ENCODE measurements around the gene PEMT. TPM values are rescaled to one million over a fixed set of nuclear protein-coding genes. Genes with fewer than 3 reads are reported as not detected.

The PEMT gene
- total RNA-seq, 1 experiment from 2014 or later = 27.0 TPM

GRCh38 chr17:17497845-17498520 is 93.5 kb downstream of the PEMT start:
- H3K36me3 ChIP-seq (ENCODE audit: control insufficient read depth, insufficient read depth, low read length) = no peaks in the 10 kb centered on the region
- peaks cover 3% of the 10 kb centered on the region for H3K4me1 ChIP-seq (ENCODE audit: control insufficient read depth, insufficient read depth, low read length)
- no peak overlapping the region for H3K27ac ChIP-seq (ENCODE audit: low read length)
- ChIA-PET POLR2A (interaction anchor here (0.6 kb wide), 1 partner anchor 26 kb away, joined by 6 read pairs; no protein-coding TSS in a partner anchor), CTCF (interaction anchor here (1.1 to 2.1 kb wide), 5 partner anchors 70 to 183 kb away, joined by 3 to 12 read pairs (median 7); no protein-coding TSS in a partner anchor)
- H3K9me3 ChIP-seq (ENCODE audit: control insufficient read depth, insufficient read depth, low read depth, low read length) = no peaks in the 10 kb centered on the region
- BruUV-seq (replicated peaks) = no TSS peak
- TF ChIP-seq TCF7L2 (IDR thresholded peaks at IDR 0.05; ENCODE audit: low read depth, low read length) (no peak), POLR2AphosphoS5 (IDR thresholded peaks at IDR 0.05; ENCODE audit: low read depth, low read length) (no peak)
- H3K27me3 ChIP-seq (ENCODE audit: control insufficient read depth, insufficient read depth, low read length) = no peaks in the 10 kb centered on the region
- in situ Hi-C loops (cut with HindIII; ENCODE audit: low pct_unique_long_range_greater_than_20kb, low sequenced_read_pairs) = no loop called here
- H3K4me3 ChIP-seq (ENCODE audit: low read depth in 2 of 2, low read length in 2 of 2) = no peak overlapping the region
- no peak for DNase-seq (ENCODE audit: low read depth, low spot score)
- no peak for ATAC-seq
- intact Hi-C loops (cut with micrococcal nuclease; ENCODE audit: unreplicated experiment) = loop anchor here (2.0 to 5.0 kb wide), 3 partner anchors 69 to 144 kb away; no protein-coding TSS in a partner anchor

- Histone ChIP-seq H3K9me3 (ENCODE audit: control insufficient read depth, insufficient read depth, low read depth, low read length) (no peaks in the 10 kb centered on the region), H3K27ac (ENCODE audit: low read length) (no peak overlapping the region), H3K27me3 (ENCODE audit: control insufficient read depth, insufficient read depth, low read length) (no peaks in the 10 kb centered on the region), H3K4me1 (ENCODE audit: control insufficient read depth, insufficient read depth, low read length) (peaks cover 3% of the 10 kb centered on the region), H3K36me3 (ENCODE audit: control insufficient read depth, insufficient read depth, low read length) (no peaks in the 10 kb centered on the region), H3K4me3 (ENCODE audit: low read depth in 2 of 2, low read length in 2 of 2) (peak overlapping the region; percentile 18 to 54; a peak in 1 of 4 replicates)
- TF ChIP-seq SIN3A (IDR thresholded peaks at IDR 0.05; ENCODE audit: borderline replicate concordance, insufficient read depth, low read depth, low read length) (no peak), POLR2AphosphoS5 (IDR thresholded peaks at IDR 0.05; ENCODE audit: low read depth, low read length) (no peak), TCF7L2 (IDR thresholded peaks at IDR 0.05; ENCODE audit: low read depth, low read length) (no peak), REST (IDR thresholded peaks at IDR 0.05; ENCODE audit: insufficient read depth in 1 of 2, low read depth in 2 of 2, low read length in 1 of 2) (no peak)
- TF ChIP-seq, protein P1, sequence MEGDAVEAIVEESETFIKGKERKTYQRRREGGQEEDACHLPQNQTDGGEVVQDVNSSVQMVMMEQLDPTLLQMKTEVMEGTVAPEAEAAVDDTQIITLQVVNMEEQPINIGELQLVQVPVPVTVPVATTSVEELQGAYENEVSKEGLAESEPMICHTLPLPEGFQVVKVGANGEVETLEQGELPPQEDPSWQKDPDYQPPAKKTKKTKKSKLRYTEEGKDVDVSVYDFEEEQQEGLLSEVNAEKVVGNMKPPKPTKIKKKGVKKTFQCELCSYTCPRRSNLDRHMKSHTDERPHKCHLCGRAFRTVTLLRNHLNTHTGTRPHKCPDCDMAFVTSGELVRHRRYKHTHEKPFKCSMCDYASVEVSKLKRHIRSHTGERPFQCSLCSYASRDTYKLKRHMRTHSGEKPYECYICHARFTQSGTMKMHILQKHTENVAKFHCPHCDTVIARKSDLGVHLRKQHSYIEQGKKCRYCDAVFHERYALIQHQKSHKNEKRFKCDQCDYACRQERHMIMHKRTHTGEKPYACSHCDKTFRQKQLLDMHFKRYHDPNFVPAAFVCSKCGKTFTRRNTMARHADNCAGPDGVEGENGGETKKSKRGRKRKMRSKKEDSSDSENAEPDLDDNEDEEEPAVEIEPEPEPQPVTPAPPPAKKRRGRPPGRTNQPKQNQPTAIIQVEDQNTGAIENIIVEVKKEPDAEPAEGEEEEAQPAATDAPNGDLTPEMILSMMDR (IDR thresholded peaks at IDR 0.05) = no peak
- ChIA-PET CTCF (interaction anchor here (0.6 to 2.1 kb wide), 13 partner anchors 71 to 278 kb away, joined by 3 to 12 read pairs (median 6); no protein-coding TSS in a partner anchor), POLR2A (interaction anchor here (0.6 kb wide), 1 partner anchor 25 kb away, joined by 6 read pairs; no protein-coding TSS in a partner anchor)
- intact Hi-C loops (cut with micrococcal nuclease; ENCODE audit: unreplicated experiment) = loop anchor here (2.0 to 5.0 kb wide), 3 partner anchors 70 to 145 kb away; no protein-coding TSS in a partner anchor
- no TSS peak for BruUV-seq (replicated peaks)
- no peak for DNase-seq (ENCODE audit: low read depth, low spot score)
- ATAC-seq = no peak
- in situ Hi-C loops (cut with HindIII; ENCODE audit: low pct_unique_long_range_greater_than_20kb, low sequenced_read_pairs) = no loop called here
These were observed 94.3 kb downstream of the PEMT start for GRCh38 chr17:17497065-17497844.

All from Panc1 (cell line).